ENCODE measurements around the gene CTNNA3. TPM values are rescaled to one million over a fixed set of nuclear protein-coding genes. Genes with fewer than 3 reads are reported as not detected.
A peak's percentile ranks its signal among the peaks of the same experiment; 100 is the strongest.

Gene CTNNA3
- polyA plus RNA-seq, 1 donor from 2014 or later, result 0.14 TPM

GRCh38 chr10:66833861-66834260 is 862.1 kb downstream of the CTNNA3 start:
- no peak for TF ChIP-seq SMC3 (conservative IDR thresholded peaks at IDR 0.05; ENCODE audit: poor library complexity)
- peak; percentile 39 for TF ChIP-seq POLR2AphosphoS5 (IDR thresholded peaks at IDR 0.05)
- Histone ChIP-seq H4K20me1 (ENCODE audit: insufficient read depth) (no peaks in the 10 kb centered on the region), H3K9me3 (ENCODE audit: low read length) (no peaks in the 10 kb centered on the region), H3K9me2 (ENCODE audit: insufficient read depth, low read length) (no peaks in the 10 kb centered on the region), H3K4me3 (ENCODE audit: low read length) (no peak overlapping the region), H3K4me2 (ENCODE audit: low read length) (no peak overlapping the region), H3K36me3 (ENCODE audit: insufficient read depth, low read length) (no peaks in the 10 kb centered on the region), H3K9ac (ENCODE audit: low read length) (no peak overlapping the region), H2AFZ (ENCODE audit: low read depth, low read length) (no peak overlapping the region), H3K27me3 (ENCODE audit: insufficient read depth, low read depth, low read length) (no peaks in the 10 kb centered on the region), H3F3A (ENCODE audit: insufficient read depth, low read length, poor library complexity, severe bottlenecking) (no peaks in the 10 kb centered on the region), H3K79me2 (replicated peaks; ENCODE audit: insufficient read depth, low read length) (no peaks in the 10 kb centered on the region), H3K27ac (ENCODE audit: low read length) (no peak overlapping the region)

GRCh38 chr10:66832781-66833422 is 863.1 kb downstream of the CTNNA3 start:
- no peaks in the 10 kb centered on the region for H3K27me3 ChIP-seq (ENCODE audit: insufficient read depth, low read depth, low read length)

DNA sequence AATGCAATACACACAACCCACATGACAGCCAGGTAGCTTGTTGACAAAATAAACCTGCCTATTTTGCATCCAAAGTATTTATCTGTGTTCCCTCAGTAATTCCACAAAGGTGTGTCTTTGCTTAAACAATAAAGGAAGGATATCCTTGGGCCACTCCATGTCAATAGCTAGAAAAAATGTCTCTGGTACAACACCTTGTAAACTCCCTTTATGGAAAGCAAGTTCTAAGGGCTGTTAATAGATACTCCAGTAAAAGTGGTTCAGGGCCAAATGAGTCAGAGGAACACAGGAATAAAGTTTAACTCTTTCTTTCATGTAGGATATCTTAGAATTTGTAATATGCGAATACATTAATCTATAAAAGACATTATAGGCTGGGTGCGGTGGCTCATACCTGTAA is 867.0 kb downstream of the CTNNA3 start:
- no peak overlapping the region for H3K4me2 ChIP-seq (ENCODE audit: low read length)
- H3K9me3 ChIP-seq (ENCODE audit: low read length), result no peaks in the 10 kb centered on the region
- no peak overlapping the region for H3K27ac ChIP-seq (ENCODE audit: low read length)
- H3K79me2 ChIP-seq (replicated peaks; ENCODE audit: insufficient read depth, low read length), result no peaks in the 10 kb centered on the region
- H2AFZ ChIP-seq (ENCODE audit: low read depth, low read length), result no peak overlapping the region
- H3K36me3 ChIP-seq (ENCODE audit: insufficient read depth, low read length), result no peaks in the 10 kb centered on the region
- H3K4me3 ChIP-seq (ENCODE audit: low read length), result no peak overlapping the region
- no peak for TF ChIP-seq EZH2 (IDR thresholded peaks at IDR 0.05; ENCODE audit: borderline replicate concordance, insufficient read depth, low read length, poor library complexity, severe bottlenecking)
- TF ChIP-seq SMC3 (conservative IDR thresholded peaks at IDR 0.05; ENCODE audit: poor library complexity), result no peak
- no peak for TF ChIP-seq REST (IDR thresholded peaks at IDR 0.05; ENCODE audit: borderline replicate concordance)
- TF ChIP-seq EP300 (conservative IDR thresholded peaks at IDR 0.05; ENCODE audit: poor library complexity, severe bottlenecking), result no peak
- TF ChIP-seq, protein P1, sequence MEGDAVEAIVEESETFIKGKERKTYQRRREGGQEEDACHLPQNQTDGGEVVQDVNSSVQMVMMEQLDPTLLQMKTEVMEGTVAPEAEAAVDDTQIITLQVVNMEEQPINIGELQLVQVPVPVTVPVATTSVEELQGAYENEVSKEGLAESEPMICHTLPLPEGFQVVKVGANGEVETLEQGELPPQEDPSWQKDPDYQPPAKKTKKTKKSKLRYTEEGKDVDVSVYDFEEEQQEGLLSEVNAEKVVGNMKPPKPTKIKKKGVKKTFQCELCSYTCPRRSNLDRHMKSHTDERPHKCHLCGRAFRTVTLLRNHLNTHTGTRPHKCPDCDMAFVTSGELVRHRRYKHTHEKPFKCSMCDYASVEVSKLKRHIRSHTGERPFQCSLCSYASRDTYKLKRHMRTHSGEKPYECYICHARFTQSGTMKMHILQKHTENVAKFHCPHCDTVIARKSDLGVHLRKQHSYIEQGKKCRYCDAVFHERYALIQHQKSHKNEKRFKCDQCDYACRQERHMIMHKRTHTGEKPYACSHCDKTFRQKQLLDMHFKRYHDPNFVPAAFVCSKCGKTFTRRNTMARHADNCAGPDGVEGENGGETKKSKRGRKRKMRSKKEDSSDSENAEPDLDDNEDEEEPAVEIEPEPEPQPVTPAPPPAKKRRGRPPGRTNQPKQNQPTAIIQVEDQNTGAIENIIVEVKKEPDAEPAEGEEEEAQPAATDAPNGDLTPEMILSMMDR (IDR thresholded peaks at IDR 0.05; ENCODE audit: poor library complexity, severe bottlenecking), result no peak
- TF ChIP-seq MXI1 (conservative IDR thresholded peaks at IDR 0.05; ENCODE audit: poor library complexity, severe bottlenecking), result no peak
- TF ChIP-seq RAD21 (conservative IDR thresholded peaks at IDR 0.05), result no peak
- no peak for TF ChIP-seq TAF1 (IDR thresholded peaks at IDR 0.05; ENCODE audit: low read depth)
- TF ChIP-seq POLR2AphosphoS5 (IDR thresholded peaks at IDR 0.05), result no peak
- H3K9ac ChIP-seq (ENCODE audit: low read length), result no peak overlapping the region
- H3F3A ChIP-seq (ENCODE audit: insufficient read depth, low read length, poor library complexity, severe bottlenecking), result no peaks in the 10 kb centered on the region
- no peaks in the 10 kb centered on the region for H3K9me2 ChIP-seq (ENCODE audit: insufficient read depth, low read length)
- H3K27me3 ChIP-seq (ENCODE audit: insufficient read depth, low read depth, low read length), result no peaks in the 10 kb centered on the region
- no peaks in the 10 kb centered on the region for H4K20me1 ChIP-seq (ENCODE audit: insufficient read depth)

More at GRCh38 chr10:66832781-66833422, 863.1 kb downstream of the CTNNA3 start:
- TF ChIP-seq EZH2 (IDR thresholded peaks at IDR 0.05; ENCODE audit: borderline replicate concordance, insufficient read depth, low read length, poor library complexity, severe bottlenecking) (no peak), MXI1 (conservative IDR thresholded peaks at IDR 0.05; ENCODE audit: poor library complexity, severe bottlenecking) (no peak), EP300 (conservative IDR thresholded peaks at IDR 0.05; ENCODE audit: poor library complexity, severe bottlenecking) (no peak), SMC3 (conservative IDR thresholded peaks at IDR 0.05; ENCODE audit: poor library complexity) (no peak), POLR2AphosphoS5 (IDR thresholded peaks at IDR 0.05) (no peak), TAF1 (IDR thresholded peaks at IDR 0.05; ENCODE audit: low read depth) (no peak)
- Histone ChIP-seq H2AFZ (ENCODE audit: low read depth, low read length) (no peak overlapping the region), H3K79me2 (replicated peaks; ENCODE audit: insufficient read depth, low read length) (no peaks in the 10 kb centered on the region), H3K4me2 (ENCODE audit: low read length) (no peak overlapping the region), H3K4me3 (ENCODE audit: low read length) (no peak overlapping the region), H3K9ac (ENCODE audit: low read length) (no peak overlapping the region), H3K36me3 (ENCODE audit: insufficient read depth, low read length) (no peaks in the 10 kb centered on the region), H3F3A (ENCODE audit: insufficient read depth, low read length, poor library complexity, severe bottlenecking) (no peaks in the 10 kb centered on the region), H3K27ac (ENCODE audit: low read length) (no peak overlapping the region), H3K9me3 (ENCODE audit: low read length) (no peaks in the 10 kb centered on the region), H4K20me1 (ENCODE audit: insufficient read depth) (no peaks in the 10 kb centered on the region), H3K9me2 (ENCODE audit: insufficient read depth, low read length) (no peaks in the 10 kb centered on the region)
